NCI-H82 treated with DMSO at 0.1 percent for 48 hours (cell line): ENCODE data around the gene NUDT12.

Experiments
- DNase-seq: peaks from one replicate; lab custom pipeline; 2025; ENCODE audit not compliant: unreplicated experiment; lab: John Stamatoyannopoulos, UW

Gene NUDT12

GRCh38 chr5:103562453-103563157, at the start of gene NUDT12:
NUDT12 (minus strand) TSS chr5:103562789; CDS start chr5:103560248, 2,541 bp downstream.
- peak; percentile 73 for DNase-seq

GRCh38 chr5:103607346-103607745, 44.8 kb upstream of the NUDT12 start:
- DNase-seq: no peak

- no peak for DNase-seq
Measured at GRCh38 chr5:103605277-103605676, 42.7 kb upstream of the NUDT12 start.

GRCh38 chr5:103602438-103602837, 39.8 kb upstream of the NUDT12 start:
- DNase-seq: no peak

- DNase-seq: no peak
Measured at GRCh38 chr5:103601314-103601713, 38.7 kb upstream of the NUDT12 start.

GRCh38 chr5:103600086-103600485, 37.5 kb upstream of the NUDT12 start:
- DNase-seq: no peak

GRCh38 chr5:103598997-103599566, 36.5 kb upstream of the NUDT12 start:
- no peak for DNase-seq

GRCh38 chr5:103590221-103590620, 27.6 kb upstream of the NUDT12 start:
- DNase-seq: no peak

- no peak for DNase-seq
Measured at GRCh38 chr5:103589776-103590175, 27.2 kb upstream of the NUDT12 start.

- no peak for DNase-seq
Measured at GRCh38 chr5:103589357-103589756, 26.8 kb upstream of the NUDT12 start.

- DNase-seq: peak; percentile 53
Measured at GRCh38 chr5:103587185-103587748, 24.7 kb upstream of the NUDT12 start.

GRCh38 chr5:103582364-103582763, 19.8 kb upstream of the NUDT12 start:
- peak; percentile 29 for DNase-seq

GRCh38 chr5:103573411-103573810, 10.8 kb upstream of the NUDT12 start:
- DNase-seq: no peak

GRCh38 chr5:103572454-103572853, 9.9 kb upstream of the NUDT12 start:
- DNase-seq: no peak

- DNase-seq: no peak
Measured at GRCh38 chr5:103571730-103572129, 9.1 kb upstream of the NUDT12 start.

GRCh38 chr5:103569313-103570060, 6.9 kb upstream of the NUDT12 start:
- peak; percentile 22 for DNase-seq

- no peak for DNase-seq
Measured at GRCh38 chr5:103565719-103566118, 3.1 kb upstream of the NUDT12 start.

- DNase-seq: no peak
Measured at GRCh38 chr5:103561685-103562452, 720 bp downstream of the NUDT12 start.

GRCh38 chr5:103560826-103561225, 1.8 kb downstream of the NUDT12 start:
- DNase-seq: no peak

GRCh38 chr5:103546858-103547257, 15.7 kb downstream of the NUDT12 start:
- DNase-seq: no peak

GRCh38 chr5:103542441-103542840, 20.1 kb downstream of the NUDT12 start:
- DNase-seq: no peak
